Measurements from ENCODE around the gene YWHAB.

DNA sequence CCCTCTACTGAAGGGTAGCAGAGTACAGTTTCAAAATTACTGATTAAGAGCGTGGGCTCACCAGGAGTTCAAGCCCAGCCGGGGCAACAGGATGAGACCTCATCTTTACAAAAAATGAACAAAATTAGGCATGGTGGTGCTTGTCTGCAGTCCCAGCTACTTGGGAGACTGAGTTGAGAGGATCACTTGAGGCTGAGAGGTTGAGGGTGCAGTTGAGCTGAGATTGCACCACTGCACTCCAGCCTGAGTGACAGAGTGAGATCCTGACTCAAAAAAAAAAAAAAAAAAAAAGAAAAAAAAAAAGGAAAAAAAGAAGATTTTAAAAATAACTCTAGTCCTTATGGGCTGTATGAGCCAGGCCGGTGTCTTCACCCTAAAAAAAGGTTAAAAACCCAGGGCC is 43.1 kb downstream of the YWHAB start:
- TF ChIP-seq FOXM1 (IDR thresholded peaks at IDR 0.05; ENCODE audit: low read depth) (no peak), TCF12 (IDR thresholded peaks at IDR 0.05) (no peak), CHD2 (IDR thresholded peaks at IDR 0.05; ENCODE audit: low read length, partially characterized antibody) (no peak), GATA2 (CRISPR knock-in tag; IDR thresholded peaks at IDR 0.05) (no peak), RCOR1 (IDR thresholded peaks at IDR 0.05; ENCODE audit: low read length) (no peak)
- TF ChIP-seq, protein P1, sequence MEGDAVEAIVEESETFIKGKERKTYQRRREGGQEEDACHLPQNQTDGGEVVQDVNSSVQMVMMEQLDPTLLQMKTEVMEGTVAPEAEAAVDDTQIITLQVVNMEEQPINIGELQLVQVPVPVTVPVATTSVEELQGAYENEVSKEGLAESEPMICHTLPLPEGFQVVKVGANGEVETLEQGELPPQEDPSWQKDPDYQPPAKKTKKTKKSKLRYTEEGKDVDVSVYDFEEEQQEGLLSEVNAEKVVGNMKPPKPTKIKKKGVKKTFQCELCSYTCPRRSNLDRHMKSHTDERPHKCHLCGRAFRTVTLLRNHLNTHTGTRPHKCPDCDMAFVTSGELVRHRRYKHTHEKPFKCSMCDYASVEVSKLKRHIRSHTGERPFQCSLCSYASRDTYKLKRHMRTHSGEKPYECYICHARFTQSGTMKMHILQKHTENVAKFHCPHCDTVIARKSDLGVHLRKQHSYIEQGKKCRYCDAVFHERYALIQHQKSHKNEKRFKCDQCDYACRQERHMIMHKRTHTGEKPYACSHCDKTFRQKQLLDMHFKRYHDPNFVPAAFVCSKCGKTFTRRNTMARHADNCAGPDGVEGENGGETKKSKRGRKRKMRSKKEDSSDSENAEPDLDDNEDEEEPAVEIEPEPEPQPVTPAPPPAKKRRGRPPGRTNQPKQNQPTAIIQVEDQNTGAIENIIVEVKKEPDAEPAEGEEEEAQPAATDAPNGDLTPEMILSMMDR (IDR thresholded peaks at IDR 0.05): no peak

Data from SK-N-SH (cell line).